Upper lobe of left lung (tissue), 6 donors: Measurements from ENCODE around the gene CSNK1G1. TPM values are rescaled to one million over a fixed set of nuclear protein-coding genes. Genes with fewer than 3 reads are reported as not detected.
A peak's percentile ranks its signal among the peaks of the same experiment; 100 is the strongest.

Experiments used
- ATAC-seq, 2 donors: fragments of 200-7000 bp; cut with Tn5 transposase; one replicate each; pipeline ENCODE4 v1.9.1; 2022; ENCODE audit warnings: mild to moderate bottlenecking in 2 of 2, moderate library complexity in 2 of 2; ENCODE audit not compliant: low FRiP score in 2 of 2
- DNase-seq, 2 donors: peaks; one replicate each; pipeline ENCODE4 v3.0.0-alpha.2; 2019 to 2020
- H3K27ac ChIP-seq, 4 donors: fragments of 200-600 bp; sonication (generic); one replicate each; pipeline ENCODE4 v1.5.1; 2016 to 2019
- H3K27me3 ChIP-seq, 4 donors: fragments of 200-600 bp; sonication (generic); one replicate each; pipeline ENCODE4 v1.5.1; 2017 to 2019
- H3K36me3 ChIP-seq, 4 donors: fragments of 200-600 bp; sonication (generic); one replicate each; pipeline ENCODE4 v1.5.1; 2016 to 2019
- H3K4me1 ChIP-seq, 4 donors: fragments of 200-600 bp; sonication (generic); one replicate each; pipeline ENCODE4 v1.5.1; 2018 to 2019
- H3K4me3 ChIP-seq, 4 donors: fragments of 200-600 bp; sonication (generic); one replicate each; pipeline ENCODE4 v1.5.1; 2017 to 2019; ENCODE audit warnings: mild to moderate bottlenecking in 2 of 4, moderate library complexity in 1 of 4
- H3K9me3 ChIP-seq, 4 donors: fragments of 200-600 bp; sonication (generic); one replicate each; pipeline ENCODE4 v1.5.1; 2018 to 2019
- CTCF ChIP-seq, 6 experiments: fragments of 450-650 bp in 4 of 6; fragments of 200-600 bp in 2 of 6; sonication (generic) in 2 of 6; IDR thresholded peaks; one replicate each; pipeline ENCODE4 v1.5.1; 2016 to 2019; ENCODE audit warnings: antibody characterized with exemption in 6 of 6
- EP300 ChIP-seq, 4 donors: sonication (generic); formaldehyde crosslinking; IDR thresholded peaks; one replicate each; pipeline ENCODE4 v1.5.1; 2017; ENCODE audit warnings: antibody characterized with exemption in 4 of 4, control low read depth in 2 of 4
- POLR2A ChIP-seq, 4 donors: fragments of 450-650 bp; IDR thresholded peaks; one replicate each; pipeline ENCODE4 v1.5.1; 2016 to 2017; ENCODE audit warnings: antibody characterized with exemption in 4 of 4, mild to moderate bottlenecking in 2 of 4
- POLR2AphosphoS5 ChIP-seq, 2 donors: sonication (generic); formaldehyde crosslinking; IDR thresholded peaks; one replicate each; pipeline ENCODE4 v1.5.1; 2017; ENCODE audit warnings: antibody characterized with exemption in 2 of 2
- WGBS, 2 donors: methylation state at CpG; one replicate each; pipeline ENCODE4 v1.1.5; 2017 to 2018; 5-methylcytosine and 5-hydroxymethylcytosine counted together
- total RNA-seq, 6 donors: library from RNA; depleted of rRNA in 4 of 6; stranded (reverse); fragments of >200 nt in 4 of 6; gene quantifications; one replicate each; pipeline versions ENCODE4 v1.1.0 to v1.2.1, GENCODE V29; 2016 to 2021
- donor health status: DM: no; HTN: no; CAD: no; lungs with moderate emphysema.
- donor health status: DM: no; HTN: yes; CAD: no; lungs with severe emphysema.

The CSNK1G1 gene
- total RNA-seq, 6 donors from 2014 or later, result 14.8 to 49.6 (median 19.6) TPM

DNA sequence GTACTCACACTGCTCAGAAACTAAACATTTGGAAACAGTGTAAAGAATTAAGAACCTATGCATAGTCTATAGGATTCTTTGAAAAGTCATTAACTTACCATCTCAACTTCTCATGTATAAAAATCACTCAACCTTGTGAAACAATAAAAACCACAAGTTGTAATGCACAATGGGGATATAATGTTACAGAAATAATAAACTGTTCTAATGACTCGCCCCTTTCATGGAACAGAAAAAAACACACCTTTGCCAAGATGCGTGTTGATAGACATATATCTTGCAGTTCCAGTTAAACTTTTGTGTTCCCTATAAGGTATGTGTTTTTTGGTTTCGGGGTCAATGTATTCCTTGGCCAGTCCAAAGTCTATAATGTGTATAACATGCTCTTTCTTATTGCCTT, 142.3 kb downstream of the CSNK1G1 start:
- H3K36me3 ChIP-seq, result peaks cover 0 to 36% (median 4%) of the 10 kb centered on the region in 4 donors
- H3K4me1 ChIP-seq, result peaks cover 0 to 7% (median 3%) of the 10 kb centered on the region in 4 donors
- H3K27ac ChIP-seq, result no peak overlapping the region
- WGBS, 2 donors, result 97% methylated on average over 3 of the region's 3 CpGs
- ATAC-seq (no peak), DNase-seq (no peak)
- no peak overlapping the region for H3K4me3 ChIP-seq
- H3K9me3 ChIP-seq, result no peaks in the 10 kb centered on the region
- H3K27me3 ChIP-seq, result no peaks in the 10 kb centered on the region
- TF ChIP-seq POLR2A (IDR thresholded peaks at IDR 0.05) (no peak), POLR2AphosphoS5 (IDR thresholded peaks at IDR 0.05) (no peak), EP300 (IDR thresholded peaks at IDR 0.05) (no peak), CTCF (IDR thresholded peaks at IDR 0.05) (no peak)

DNA sequence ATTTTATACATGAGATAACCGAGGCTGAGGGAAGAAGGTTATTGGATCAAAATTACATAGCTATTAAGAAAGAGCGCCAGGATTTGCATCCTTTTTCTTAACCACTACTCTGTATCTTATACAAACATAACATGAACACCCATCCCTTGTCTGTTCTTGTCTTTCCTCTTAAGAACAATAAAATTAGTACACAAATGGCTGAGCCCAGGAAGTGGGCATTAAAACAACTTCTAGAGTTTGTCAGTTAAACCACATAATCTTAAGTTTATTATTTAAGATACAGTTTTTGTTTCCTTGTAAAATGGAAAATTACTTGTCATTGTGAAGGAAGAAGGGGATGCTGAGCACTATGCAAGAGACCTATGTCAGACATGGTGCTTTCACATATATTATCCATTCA, 144.3 kb downstream of the CSNK1G1 start:
- DNase-seq (no peak), ATAC-seq (no peak)
- H3K27ac ChIP-seq, result no peak overlapping the region
- no peak overlapping the region for H3K4me3 ChIP-seq
- H3K9me3 ChIP-seq, result no peaks in the 10 kb centered on the region
- no peak for TF ChIP-seq POLR2A (IDR thresholded peaks at IDR 0.05)
- WGBS, 2 donors, result 85 to 86% methylated on average over 2 of the region's 2 CpGs
- H3K4me1 ChIP-seq, result peaks cover 0 to 2% (median 0%) of the 10 kb centered on the region in 4 donors
- no peaks in the 10 kb centered on the region for H3K27me3 ChIP-seq
- peaks cover 0 to 36% (median 4%) of the 10 kb centered on the region in 4 donors for H3K36me3 ChIP-seq

- Histone ChIP-seq H3K4me3 (no peak overlapping the region), H3K27me3 (no peaks in the 10 kb centered on the region), H3K27ac (no peak overlapping the region), H3K36me3 (peaks cover 0 to 32% (median 4%) of the 10 kb centered on the region in 4 donors), H3K9me3 (no peaks in the 10 kb centered on the region), H3K4me1 (no peaks in the 10 kb centered on the region)
- DNase-seq (no peak), ATAC-seq (no peak)
- 73 to 82% methylated on average over 2 of the region's 2 CpGs for WGBS, 2 donors
- TF ChIP-seq EP300 (IDR thresholded peaks at IDR 0.05) (no peak), POLR2AphosphoS5 (IDR thresholded peaks at IDR 0.05) (no peak), CTCF (IDR thresholded peaks at IDR 0.05) (no peak), POLR2A (IDR thresholded peaks at IDR 0.05) (no peak)
Measured at GRCh38 chr15:64210371-64210770, 145.6 kb downstream of the CSNK1G1 start.

GRCh38 chr15:64209680-64210334, 146.2 kb downstream of the CSNK1G1 start:
- H3K4me3 ChIP-seq, result no peak overlapping the region
- H3K4me1 ChIP-seq, result no peaks in the 10 kb centered on the region
- 52 to 58% methylated on average over 3 of the region's 3 CpGs for WGBS, 2 donors
- no peak for TF ChIP-seq EP300 (IDR thresholded peaks at IDR 0.05)
- peak in 3 of 6 experiments; percentile 20 to 46 (median 36) for TF ChIP-seq CTCF (IDR thresholded peaks at IDR 0.05)
- H3K9me3 ChIP-seq, result no peaks in the 10 kb centered on the region
- ATAC-seq (no peak), DNase-seq (no peak)
- H3K27me3 ChIP-seq, result no peaks in the 10 kb centered on the region
- peaks cover 0 to 38% (median 4%) of the 10 kb centered on the region in 4 donors for H3K36me3 ChIP-seq
- H3K27ac ChIP-seq, result no peak overlapping the region

DNA sequence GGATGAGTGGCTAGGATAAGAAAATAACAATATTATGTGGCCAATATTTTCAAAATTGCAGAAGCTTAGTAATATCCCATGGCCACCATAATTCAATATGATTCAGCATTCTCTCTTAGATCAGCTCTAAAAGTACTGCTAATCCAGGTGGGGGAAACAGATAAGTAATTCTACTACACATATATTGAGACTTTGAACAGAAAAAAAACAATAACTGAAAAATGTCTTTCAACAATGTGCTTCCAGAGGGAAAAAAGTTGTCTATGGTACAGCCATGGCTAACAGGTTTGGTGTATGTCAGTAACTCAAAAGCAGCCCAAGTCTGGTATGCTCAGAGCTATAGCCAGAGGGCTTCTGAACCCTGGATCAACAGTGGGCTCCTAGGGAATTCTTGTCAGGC, 150.8 kb downstream of the CSNK1G1 start:
- peaks cover 5 to 49% (median 20%) of the 10 kb centered on the region in 4 donors for H3K36me3 ChIP-seq
- no peaks in the 10 kb centered on the region for H3K4me1 ChIP-seq
- no peak overlapping the region for H3K4me3 ChIP-seq
- TF ChIP-seq EP300 (IDR thresholded peaks at IDR 0.05) (no peak), CTCF (IDR thresholded peaks at IDR 0.05) (no peak), POLR2A (IDR thresholded peaks at IDR 0.05) (no peak), POLR2AphosphoS5 (IDR thresholded peaks at IDR 0.05) (no peak)
- no peak overlapping the region for H3K27ac ChIP-seq
- no peak for DNase-seq
- ATAC-seq, result no peak
- H3K9me3 ChIP-seq, result no peaks in the 10 kb centered on the region
- H3K27me3 ChIP-seq, result no peaks in the 10 kb centered on the region
